GM18861 (cell line): ENCODE results near the gene MRPL27.

Source experiments
- ATAC-seq: cut with Tn5 transposase; IDR thresholded peaks from one replicate; pipeline ENCODE4 v1.9.1; 2021; ENCODE audit not compliant: unreplicated experiment

The MRPL27 gene

GRCh38 chr17:50319306-50320004 is 53.5 kb downstream of the MRPL27 start:
- ATAC-seq: no peak

- ATAC-seq: no peak
These were observed 54.3 kb downstream of the MRPL27 start for GRCh38 chr17:50318501-50319285.
